GM18508 (cell line): ENCODE data around the gene WDR70.

Experiments used
- ATAC-seq: cut with Tn5 transposase; IDR thresholded peaks from one replicate; pipeline ENCODE4 v1.9.1; 2021; ENCODE audit warnings: moderate number of reproducible peaks; ENCODE audit not compliant: insufficient read depth, unreplicated experiment

Gene WDR70

GRCh38 chr5:37715992-37716391, 336.9 kb downstream of the WDR70 start:
- no peak for ATAC-seq

DNA sequence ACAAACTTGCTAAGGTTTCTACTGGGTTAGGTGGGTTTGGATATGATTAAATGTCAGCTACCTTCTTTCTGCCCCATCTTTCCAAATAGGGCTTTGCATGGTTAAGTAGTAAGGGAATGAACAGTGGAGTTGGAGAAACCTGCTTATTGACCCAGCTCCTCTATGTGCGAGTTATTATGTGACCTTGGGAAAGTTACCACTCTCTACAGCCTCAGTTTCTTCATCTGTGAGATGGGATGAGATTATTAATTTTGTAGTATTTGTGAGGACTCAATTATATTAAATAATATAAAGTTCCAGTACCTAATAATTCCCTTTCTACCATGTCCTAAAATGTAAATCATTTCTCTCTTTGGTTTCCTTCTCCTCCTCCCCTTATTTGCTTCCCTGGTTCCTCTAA, 337.3 kb downstream of the WDR70 start:
- no peak for ATAC-seq

- ATAC-seq, result no peak
These were observed 338.1 kb downstream of the WDR70 start for GRCh38 chr5:37717276-37717612.

GRCh38 chr5:37717613-37718431, 338.7 kb downstream of the WDR70 start:
- no peak for ATAC-seq

DNA sequence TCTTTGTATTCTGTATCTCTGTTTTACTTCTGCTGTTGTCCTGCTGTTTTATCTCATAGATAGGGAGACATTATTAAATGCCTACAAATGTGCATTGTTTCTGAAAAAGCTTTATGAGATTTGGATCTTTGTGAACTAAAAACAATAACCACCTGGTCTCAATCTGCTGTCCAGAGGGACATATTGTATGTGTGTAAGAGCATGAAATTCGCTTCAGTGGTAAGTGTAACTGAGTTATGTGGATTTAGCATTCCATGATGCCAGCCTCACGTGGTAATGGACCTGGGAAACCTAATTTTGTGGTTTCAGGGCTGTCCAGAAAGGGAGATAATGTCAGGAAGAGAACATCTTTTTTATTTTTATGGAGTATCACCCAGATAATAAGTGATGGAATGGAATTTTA, 341.4 kb downstream of the WDR70 start:
- no peak for ATAC-seq

- peak; percentile 72 for ATAC-seq
These were observed 342.3 kb downstream of the WDR70 start for GRCh38 chr5:37721447-37721871.

DNA sequence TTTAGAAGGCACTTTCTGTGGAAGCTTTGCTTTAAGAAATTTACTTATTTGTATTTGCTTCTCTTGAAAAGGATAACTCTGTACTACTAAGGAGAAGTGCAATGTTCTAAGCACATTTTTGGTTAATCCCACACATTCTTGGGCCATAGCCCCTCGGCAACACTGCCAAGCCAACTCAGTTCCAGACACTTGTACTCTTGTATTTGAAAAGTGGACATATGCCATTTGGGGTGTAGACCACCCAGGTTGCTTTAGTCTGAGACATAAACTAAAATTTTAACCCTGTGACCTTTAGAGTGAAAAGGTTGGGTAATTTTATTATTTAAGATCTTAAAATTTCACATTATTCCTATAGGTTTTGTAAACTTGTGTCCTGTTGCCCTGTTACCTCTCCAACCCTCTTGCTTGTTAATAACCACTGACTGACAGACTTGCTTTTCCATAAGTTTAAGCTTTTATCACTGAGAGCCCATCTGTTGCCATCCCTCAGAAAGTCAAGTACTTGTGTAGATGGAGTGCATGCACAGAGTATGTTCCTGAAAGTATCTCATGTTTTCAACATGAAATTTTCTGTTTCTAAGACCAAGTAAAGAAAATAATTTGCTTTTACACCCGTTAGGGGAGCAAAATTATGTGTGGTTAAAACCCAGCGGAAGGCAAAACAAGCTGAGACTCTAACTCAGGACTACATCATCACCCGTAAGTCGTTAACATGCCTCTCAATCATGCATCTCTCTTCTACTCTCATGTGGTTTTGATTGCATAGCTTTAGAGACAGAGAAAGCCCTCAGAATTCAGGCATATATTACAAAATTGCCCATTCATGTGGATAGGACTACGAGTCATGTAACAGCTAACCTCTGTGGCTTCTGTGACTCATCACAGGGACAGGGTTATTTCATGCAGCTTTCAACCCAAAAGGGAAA, 343.4 kb downstream of the WDR70 start:
- peak; percentile 82 for ATAC-seq

GRCh38 chr5:37723162-37723961, 344.2 kb downstream of the WDR70 start:
- ATAC-seq, result no peak

GRCh38 chr5:37724395-37725125, 345.4 kb downstream of the WDR70 start:
- ATAC-seq, result no peak

GRCh38 chr5:37725185-37725584, 346.1 kb downstream of the WDR70 start:
- ATAC-seq, result no peak

DNA sequence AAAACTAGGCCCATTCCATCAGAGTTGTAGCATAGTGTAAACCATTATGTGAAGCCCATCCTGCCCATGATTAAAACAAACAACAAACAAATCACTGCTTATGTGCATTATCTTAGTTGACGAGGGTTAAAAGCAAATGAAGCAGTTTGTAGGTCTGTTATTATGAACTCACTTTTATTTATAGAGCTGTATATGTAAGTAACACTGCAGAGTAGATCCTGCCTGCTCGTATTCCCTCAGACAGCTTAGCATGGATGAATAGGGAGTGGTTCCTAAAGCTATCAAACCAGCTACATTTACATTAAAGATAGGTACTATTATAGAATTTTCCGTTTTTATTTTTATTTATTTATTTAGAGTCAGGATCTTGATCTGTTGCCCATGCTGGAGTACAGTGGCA, 348.1 kb downstream of the WDR70 start:
- ATAC-seq, result no peak

DNA sequence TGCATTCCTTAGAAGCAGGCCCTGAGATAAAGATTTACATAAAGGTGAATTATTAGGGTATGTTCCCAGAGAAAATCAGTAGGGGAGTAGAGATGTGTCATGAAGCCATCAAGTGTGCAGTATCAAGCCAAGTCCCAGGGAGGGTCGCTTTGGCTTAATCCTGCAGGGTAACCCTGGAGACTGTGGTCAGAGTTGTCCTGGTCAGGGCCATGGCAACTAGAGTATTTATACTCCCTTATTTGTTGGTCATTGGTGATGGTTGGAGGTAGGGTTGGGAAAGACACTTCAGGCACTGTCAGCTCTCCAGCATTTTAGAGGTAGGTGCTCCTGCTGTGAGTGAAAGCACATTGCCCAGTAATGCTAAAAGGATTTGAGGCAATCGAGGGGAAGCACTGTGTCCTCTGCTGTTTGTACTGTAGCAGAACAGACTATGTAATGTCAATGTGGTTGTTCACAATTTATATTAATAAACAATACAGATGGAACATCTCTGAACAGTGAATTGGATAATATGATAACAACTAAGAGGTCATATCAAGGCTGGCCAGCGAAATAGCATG, 351.9 kb downstream of the WDR70 start:
- no peak for ATAC-seq

GRCh38 chr5:37734114-37734513, 355.0 kb downstream of the WDR70 start:
- ATAC-seq, result no peak

- ATAC-seq, result no peak
These were observed 356.7 kb downstream of the WDR70 start for GRCh38 chr5:37735649-37736347.

DNA sequence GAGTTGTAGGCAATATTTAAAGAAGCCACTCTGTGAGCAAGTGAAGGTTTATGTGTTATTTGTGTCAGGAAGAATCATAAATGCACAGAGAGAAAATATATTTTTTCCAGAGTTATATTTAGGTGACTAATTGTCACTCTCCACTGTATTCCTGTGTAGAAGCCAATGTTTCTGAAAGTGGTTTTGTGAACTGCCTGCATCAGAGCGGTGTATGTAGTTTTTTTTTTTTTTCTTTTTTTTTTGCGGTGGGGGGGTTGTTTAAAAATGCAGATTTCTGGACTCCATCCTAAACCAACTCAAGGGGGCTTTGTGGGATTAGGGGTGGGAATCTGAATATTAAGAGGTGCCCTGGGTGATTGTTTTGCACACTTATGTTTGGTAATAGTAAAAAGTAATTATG, 357.3 kb downstream of the WDR70 start:
- no peak for ATAC-seq

GRCh38 chr5:37737326-37738056, 358.4 kb downstream of the WDR70 start:
- ATAC-seq, result no peak

DNA sequence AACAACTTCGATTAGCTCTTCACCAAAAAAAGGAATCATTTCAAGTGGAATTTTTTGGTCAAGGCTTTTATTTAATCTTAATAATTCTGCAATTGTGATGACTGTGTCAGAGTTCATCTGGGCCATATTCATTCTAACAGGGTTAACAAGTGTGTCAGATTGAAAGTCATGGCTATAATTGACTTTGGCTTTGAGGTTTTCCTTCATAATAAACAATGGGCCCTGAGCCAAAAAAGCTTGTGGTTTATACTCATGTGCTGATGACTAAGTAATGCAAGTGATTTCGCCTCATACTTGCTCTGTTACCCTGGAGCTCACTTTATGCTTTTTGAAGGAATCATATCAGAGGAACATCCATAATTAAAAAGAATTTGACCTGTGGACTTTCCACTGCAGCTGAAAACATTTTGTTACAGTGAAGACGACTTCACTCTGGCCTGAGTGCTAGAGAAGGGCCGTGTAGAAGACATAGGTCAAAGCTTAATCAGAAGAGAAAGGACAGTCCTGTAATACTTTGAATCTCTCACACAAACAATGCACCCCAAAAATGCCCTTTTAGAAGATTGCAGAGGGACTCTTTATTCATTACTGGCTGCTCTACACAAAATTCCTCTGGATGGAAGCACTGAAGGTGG, 359.1 kb downstream of the WDR70 start:
- peak; percentile 71 for ATAC-seq
